ENCODE measurements around the gene SH3RF3.

Gene SH3RF3

GRCh38 chr2:109132626-109133025, 3.6 kb downstream of the SH3RF3 start (continued):
- no peak for TF ChIP-seq BACH2 (CRISPR knock-in tag; IDR thresholded peaks at IDR 0.05; ENCODE audit: borderline replicate concordance)
- TF ChIP-seq ZC3H10 (CRISPR knock-in tag; IDR thresholded peaks at IDR 0.05) = no peak
- TF ChIP-seq, protein P1, sequence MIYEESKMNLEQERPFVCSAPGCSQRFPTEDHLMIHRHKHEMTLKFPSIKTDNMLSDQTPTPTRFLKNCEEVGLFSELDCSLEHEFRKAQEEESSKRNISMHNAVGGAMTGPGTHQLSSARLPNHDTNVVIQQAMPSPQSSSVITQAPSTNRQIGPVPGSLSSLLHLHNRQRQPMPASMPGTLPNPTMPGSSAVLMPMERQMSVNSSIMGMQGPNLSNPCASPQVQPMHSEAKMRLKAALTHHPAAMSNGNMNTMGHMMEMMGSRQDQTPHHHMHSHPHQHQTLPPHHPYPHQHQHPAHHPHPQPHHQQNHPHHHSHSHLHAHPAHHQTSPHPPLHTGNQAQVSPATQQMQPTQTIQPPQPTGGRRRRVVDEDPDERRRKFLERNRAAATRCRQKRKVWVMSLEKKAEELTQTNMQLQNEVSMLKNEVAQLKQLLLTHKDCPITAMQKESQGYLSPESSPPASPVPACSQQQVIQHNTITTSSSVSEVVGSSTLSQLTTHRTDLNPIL (CRISPR knock-in tag; IDR thresholded peaks at IDR 0.05; ENCODE audit: low read depth) = no peak
- TF ChIP-seq TOX (CRISPR knock-in tag; IDR thresholded peaks at IDR 0.05; ENCODE audit: borderline replicate concordance) = no peak

GRCh38 chr2:109133746-109134145, 4.7 kb downstream of the SH3RF3 start:
- ATAC-seq = no peak
- no peak for TF ChIP-seq ZNF70 (CRISPR knock-in tag; IDR thresholded peaks at IDR 0.05)
- no peak for TF ChIP-seq TOX (CRISPR knock-in tag; IDR thresholded peaks at IDR 0.05; ENCODE audit: borderline replicate concordance)
- TF ChIP-seq CSDC2 (CRISPR knock-in tag; IDR thresholded peaks at IDR 0.05) = no peak
- TF ChIP-seq ISL1 (CRISPR knock-in tag; IDR thresholded peaks at IDR 0.05) = no peak
- no peak for TF ChIP-seq ZFP30 (CRISPR knock-in tag; IDR thresholded peaks at IDR 0.05)
- TF ChIP-seq OSR1 (CRISPR knock-in tag; IDR thresholded peaks at IDR 0.05) = no peak

DNA sequence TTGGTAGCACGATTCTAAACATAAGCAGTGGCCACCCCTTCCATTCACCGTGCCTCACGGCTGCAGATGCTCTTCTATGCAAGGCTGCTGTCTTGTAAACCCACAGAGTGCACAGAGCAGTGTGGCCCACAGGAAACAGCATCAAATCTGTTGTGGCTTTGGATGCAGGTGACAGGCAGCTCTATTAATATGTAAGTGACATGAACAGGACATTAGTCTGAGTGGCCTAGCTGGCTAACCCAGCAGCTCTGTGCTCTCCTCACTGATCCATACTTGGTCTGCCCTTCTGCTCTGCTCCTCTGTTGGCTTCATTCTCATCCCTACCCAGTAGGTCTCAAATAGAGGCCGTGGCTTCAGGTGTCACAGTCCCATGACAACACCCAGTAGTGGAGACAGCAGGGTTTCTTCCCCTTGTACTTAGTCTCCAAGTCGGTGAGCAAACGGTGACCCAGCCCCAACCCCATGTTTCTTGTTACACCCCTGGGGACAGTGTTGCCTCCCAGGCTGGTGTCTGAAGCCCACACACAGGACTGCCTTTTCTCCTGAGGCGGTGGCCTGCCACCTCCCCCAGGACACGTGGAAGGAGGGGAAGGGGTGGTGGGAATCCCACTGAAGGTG, 5.8 kb downstream of the SH3RF3 start:
- TF ChIP-seq, protein P1 (CRISPR knock-in tag; IDR thresholded peaks at IDR 0.05; ENCODE audit: low read depth) = no peak
- TF ChIP-seq ZFP3 (CRISPR knock-in tag; IDR thresholded peaks at IDR 0.05) (no peak), ZNF565 (CRISPR knock-in tag; conservative IDR thresholded peaks at IDR 0.05; ENCODE audit: low read depth) (no peak), BACH2 (CRISPR knock-in tag; IDR thresholded peaks at IDR 0.05; ENCODE audit: borderline replicate concordance) (no peak), TCF4 (CRISPR knock-in tag; IDR thresholded peaks at IDR 0.05; ENCODE audit: borderline replicate concordance) (no peak), TOX (CRISPR knock-in tag; IDR thresholded peaks at IDR 0.05; ENCODE audit: borderline replicate concordance) (no peak), ISL1 (CRISPR knock-in tag; IDR thresholded peaks at IDR 0.05) (no peak), SNAI2 (CRISPR knock-in tag; IDR thresholded peaks at IDR 0.05) (no peak), ZC3H10 (CRISPR knock-in tag; IDR thresholded peaks at IDR 0.05) (no peak), ESRRG (CRISPR knock-in tag; IDR thresholded peaks at IDR 0.05) (no peak), CSDC2 (CRISPR knock-in tag; IDR thresholded peaks at IDR 0.05) (no peak), ZNF70 (CRISPR knock-in tag; IDR thresholded peaks at IDR 0.05) (no peak), PPARA (CRISPR knock-in tag; IDR thresholded peaks at IDR 0.05; ENCODE audit: borderline replicate concordance) (no peak), POU6F1 (CRISPR knock-in tag; IDR thresholded peaks at IDR 0.05; ENCODE audit: borderline replicate concordance, low read depth) (no peak), RARB (CRISPR knock-in tag; IDR thresholded peaks at IDR 0.05) (no peak), ARNTL (CRISPR knock-in tag; IDR thresholded peaks at IDR 0.05; ENCODE audit: borderline replicate concordance, low read depth) (no peak), ZNF8 (CRISPR knock-in tag; IDR thresholded peaks at IDR 0.05) (no peak), OSR1 (CRISPR knock-in tag; IDR thresholded peaks at IDR 0.05) (no peak)
- TF ChIP-seq, protein P2, sequence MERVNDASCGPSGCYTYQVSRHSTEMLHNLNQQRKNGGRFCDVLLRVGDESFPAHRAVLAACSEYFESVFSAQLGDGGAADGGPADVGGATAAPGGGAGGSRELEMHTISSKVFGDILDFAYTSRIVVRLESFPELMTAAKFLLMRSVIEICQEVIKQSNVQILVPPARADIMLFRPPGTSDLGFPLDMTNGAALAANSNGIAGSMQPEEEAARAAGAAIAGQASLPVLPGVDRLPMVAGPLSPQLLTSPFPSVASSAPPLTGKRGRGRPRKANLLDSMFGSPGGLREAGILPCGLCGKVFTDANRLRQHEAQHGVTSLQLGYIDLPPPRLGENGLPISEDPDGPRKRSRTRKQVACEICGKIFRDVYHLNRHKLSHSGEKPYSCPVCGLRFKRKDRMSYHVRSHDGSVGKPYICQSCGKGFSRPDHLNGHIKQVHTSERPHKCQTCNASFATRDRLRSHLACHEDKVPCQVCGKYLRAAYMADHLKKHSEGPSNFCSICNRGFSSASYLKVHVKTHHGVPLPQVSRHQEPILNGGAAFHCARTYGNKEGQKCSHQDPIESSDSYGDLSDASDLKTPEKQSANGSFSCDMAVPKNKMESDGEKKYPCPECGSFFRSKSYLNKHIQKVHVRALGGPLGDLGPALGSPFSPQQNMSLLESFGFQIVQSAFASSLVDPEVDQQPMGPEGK (CRISPR knock-in tag; IDR thresholded peaks at IDR 0.05; ENCODE audit: borderline replicate concordance) = no peak
- TF ChIP-seq, protein P3, sequence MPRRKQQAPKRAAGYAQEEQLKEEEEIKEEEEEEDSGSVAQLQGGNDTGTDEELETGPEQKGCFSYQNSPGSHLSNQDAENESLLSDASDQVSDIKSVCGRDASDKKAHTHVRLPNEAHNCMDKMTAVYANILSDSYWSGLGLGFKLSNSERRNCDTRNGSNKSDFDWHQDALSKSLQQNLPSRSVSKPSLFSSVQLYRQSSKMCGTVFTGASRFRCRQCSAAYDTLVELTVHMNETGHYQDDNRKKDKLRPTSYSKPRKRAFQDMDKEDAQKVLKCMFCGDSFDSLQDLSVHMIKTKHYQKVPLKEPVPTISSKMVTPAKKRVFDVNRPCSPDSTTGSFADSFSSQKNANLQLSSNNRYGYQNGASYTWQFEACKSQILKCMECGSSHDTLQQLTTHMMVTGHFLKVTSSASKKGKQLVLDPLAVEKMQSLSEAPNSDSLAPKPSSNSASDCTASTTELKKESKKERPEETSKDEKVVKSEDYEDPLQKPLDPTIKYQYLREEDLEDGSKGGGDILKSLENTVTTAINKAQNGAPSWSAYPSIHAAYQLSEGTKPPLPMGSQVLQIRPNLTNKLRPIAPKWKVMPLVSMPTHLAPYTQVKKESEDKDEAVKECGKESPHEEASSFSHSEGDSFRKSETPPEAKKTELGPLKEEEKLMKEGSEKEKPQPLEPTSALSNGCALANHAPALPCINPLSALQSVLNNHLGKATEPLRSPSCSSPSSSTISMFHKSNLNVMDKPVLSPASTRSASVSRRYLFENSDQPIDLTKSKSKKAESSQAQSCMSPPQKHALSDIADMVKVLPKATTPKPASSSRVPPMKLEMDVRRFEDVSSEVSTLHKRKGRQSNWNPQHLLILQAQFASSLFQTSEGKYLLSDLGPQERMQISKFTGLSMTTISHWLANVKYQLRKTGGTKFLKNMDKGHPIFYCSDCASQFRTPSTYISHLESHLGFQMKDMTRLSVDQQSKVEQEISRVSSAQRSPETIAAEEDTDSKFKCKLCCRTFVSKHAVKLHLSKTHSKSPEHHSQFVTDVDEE (CRISPR knock-in tag; IDR thresholded peaks at IDR 0.05) = no peak
- ATAC-seq = no peak

Measured in SK-N-SH treated with all-trans-retinoic acid at 6 μM for 48 hours (cell line).